NCI-H187 (cell line): Measurements from ENCODE around the gene LANCL2.
A peak's percentile ranks its signal among the peaks of the same experiment; 100 is the strongest.
"Not testable (repeated sequence)": the region's sequence is repeated elsewhere in the genome, so short reads cannot be mapped to it uniquely, and the experiment has no call there.

ENCODE experiments used
- DNase-seq, 2 experiments: peaks; one replicate each; lab custom pipeline; 2025; lab: John Stamatoyannopoulos, UW

Gene LANCL2

GRCh38 chr7:55361560-55361959, 3.6 kb upstream of the LANCL2 start:
- no peak for DNase-seq

DNA sequence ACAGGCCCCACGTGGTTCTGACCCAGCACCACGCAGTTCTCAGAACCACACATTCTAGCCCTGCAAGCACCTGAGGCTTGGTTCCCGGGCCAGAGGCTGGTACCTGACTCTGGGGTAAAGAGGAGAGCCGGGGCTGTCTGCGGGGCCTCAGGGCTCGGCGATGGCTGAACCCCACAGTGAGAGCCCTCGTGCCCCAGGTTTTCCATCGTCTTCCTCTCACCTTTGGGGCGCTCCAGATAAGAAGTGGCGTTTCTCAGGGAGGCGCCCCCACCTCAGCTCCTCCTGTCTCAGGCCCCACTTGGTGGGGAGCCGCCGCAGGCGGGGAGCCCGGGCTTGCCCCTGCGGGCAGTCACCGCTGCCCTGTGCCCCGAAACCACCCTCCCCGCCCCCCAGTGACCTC, 2.2 kb upstream of the LANCL2 start:
- DNase-seq: no peak

GRCh38 chr7:55363386-55364170, 1.6 kb upstream of the LANCL2 start:
- no peak for DNase-seq

- peak; percentile 82 to 90 for DNase-seq
Observed at GRCh38 chr7:55365675-55366460, 731 bp downstream of the LANCL2 start.

DNA sequence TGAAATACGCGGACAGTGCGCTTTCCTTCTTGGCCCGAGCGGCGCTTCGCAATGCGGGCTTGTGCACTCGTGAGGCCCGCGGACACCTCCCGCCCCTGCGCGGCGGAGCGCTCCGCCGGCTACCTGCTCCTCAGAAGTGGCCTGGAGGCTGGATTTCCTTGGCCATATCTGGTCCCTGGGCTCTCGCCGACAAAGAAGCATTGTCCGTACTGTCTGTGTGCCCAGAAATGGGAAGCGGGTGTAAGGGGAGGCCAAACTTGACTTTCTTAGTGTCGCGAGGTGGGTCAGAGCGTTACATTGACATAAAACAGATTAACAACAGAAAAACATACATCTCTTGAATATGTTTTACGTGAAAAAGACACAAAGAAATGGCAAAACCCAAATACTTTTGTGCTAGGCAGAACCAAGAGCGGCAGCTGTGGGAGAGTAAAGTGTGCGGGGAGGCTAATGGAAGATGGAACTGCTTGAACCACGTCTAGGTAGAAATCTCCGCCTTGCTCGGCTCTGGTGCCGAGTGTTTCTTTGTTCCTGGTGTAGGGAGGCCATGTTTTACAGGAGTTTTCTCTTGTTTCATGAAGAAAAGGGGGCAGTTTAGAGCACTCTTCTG, 1.4 kb downstream of the LANCL2 start:
- no peak for DNase-seq

DNA sequence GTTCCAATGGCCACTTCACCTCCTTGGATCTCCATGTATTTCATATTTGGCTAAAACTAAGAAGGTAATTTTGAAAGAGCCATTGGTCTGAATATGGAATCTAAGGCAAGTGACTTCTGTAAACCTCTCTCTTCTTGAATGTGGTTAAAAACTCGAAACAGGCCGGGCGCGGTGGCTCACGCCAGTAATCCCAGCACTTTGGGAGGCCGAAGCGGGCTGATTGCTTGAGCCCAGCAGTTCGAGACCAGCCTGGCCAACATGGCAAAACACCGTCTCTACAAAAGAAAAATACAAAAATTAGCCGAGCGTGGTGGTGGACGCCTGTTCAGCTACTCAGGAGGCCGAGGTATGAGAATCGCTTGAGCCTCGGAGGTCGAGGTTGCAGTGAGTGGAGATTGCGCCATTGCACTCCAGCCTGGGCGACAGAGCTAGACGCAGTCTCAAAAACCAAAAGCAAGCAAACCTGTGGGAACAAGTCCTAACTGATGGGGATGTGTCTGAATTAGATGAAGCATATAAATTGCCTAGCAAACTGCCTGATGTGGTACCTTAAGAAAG, 2.2 kb downstream of the LANCL2 start:
- no peak for DNase-seq

GRCh38 chr7:55369427-55370400, 4.6 kb downstream of the LANCL2 start:
- DNase-seq: peak in 1 of 2 experiments; percentile 8

DNA sequence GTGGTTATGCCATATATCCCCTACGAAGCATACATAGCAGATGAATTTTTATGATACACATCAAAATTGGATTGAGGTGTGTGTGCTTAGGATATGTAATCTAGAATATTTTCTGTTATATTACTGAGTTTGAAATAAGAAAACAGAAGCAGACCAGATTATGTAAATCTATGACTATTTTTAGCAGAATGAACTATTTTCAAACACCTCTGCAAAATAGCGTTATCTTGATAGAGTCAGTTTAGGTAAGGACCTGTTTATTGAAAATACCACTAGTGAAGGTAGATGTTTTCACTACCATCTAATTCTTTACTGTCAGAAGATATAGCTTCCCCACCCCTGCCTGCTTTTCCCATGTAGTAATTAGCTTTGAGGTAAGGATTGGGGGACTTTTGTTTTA, 9.1 kb downstream of the LANCL2 start:
- no peak for DNase-seq

- no peak for DNase-seq
Observed at GRCh38 chr7:55375237-55375636, 10.1 kb downstream of the LANCL2 start.

DNA sequence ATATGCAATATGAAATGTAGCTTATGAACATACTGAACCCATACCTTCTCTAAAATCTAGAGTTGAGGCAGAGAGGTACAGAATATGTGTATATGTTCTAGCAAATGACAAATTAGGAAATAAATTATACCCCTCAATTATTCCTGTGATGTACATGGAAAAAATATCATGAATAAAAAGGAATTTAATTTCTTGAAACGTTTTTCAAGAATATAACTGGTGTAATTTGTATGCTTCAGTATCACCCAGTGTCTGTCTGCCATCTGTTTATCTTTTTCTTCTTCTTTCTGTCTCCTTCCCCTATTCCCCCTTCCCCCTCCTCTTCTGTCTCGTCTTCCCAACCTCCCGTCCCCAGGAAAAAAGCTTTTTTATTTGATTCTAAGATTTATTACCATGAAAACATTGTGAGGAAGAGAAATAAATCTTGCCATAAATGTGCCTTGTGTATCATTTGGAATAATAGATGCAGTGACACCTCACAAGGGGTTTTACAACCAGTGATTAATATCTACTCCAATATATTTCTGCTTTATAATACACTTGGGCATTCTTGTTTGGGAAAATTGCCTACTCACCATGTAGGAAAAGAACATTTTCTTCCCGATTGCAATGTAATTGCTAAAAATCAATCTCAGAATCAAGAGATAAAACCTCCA, 12.2 kb downstream of the LANCL2 start:
- DNase-seq: no peak

GRCh38 chr7:55379285-55379684, 14.1 kb downstream of the LANCL2 start:
- DNase-seq: no peak

DNA sequence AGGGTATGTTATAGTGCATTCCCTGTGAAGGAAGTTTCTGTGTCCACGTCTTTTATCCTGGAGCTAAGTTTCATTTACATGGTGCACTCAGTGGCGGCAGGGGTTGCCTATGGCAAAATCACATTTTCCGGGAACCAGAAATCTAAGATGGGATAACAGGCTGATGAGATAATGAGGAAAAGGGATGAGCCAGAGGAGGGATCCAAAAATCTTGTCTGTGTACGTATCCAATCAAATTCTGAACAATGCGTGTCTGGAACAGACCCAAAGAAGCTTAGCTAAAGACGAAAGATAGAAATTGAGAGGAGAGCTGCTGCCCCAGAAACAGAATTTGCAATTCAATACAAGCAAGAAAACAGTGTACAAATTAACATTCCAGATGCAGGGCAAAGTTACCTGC, 16.1 kb downstream of the LANCL2 start:
- DNase-seq: no peak

- DNase-seq: no peak
Observed at GRCh38 chr7:55381696-55382095, 16.6 kb downstream of the LANCL2 start.

DNA sequence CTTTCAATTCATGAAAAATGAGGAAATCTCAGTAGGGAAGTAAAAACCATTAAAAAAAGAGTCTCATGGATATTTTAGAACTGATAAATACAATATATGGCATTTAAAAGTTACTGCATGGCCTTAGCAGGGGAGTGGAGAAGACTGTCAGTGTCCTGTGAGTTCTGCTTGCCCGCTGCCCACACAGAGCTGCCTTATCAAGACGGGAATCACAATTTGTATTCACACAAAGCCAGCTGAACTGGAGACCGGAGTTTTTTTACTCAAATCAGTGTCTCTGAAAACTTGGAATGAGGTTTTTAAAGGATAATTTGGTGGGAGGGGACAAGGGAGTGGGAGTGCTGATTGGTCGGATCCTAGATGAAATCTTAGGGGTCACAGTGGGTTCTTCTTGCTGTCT, 17.1 kb downstream of the LANCL2 start:
- DNase-seq: no peak

DNA sequence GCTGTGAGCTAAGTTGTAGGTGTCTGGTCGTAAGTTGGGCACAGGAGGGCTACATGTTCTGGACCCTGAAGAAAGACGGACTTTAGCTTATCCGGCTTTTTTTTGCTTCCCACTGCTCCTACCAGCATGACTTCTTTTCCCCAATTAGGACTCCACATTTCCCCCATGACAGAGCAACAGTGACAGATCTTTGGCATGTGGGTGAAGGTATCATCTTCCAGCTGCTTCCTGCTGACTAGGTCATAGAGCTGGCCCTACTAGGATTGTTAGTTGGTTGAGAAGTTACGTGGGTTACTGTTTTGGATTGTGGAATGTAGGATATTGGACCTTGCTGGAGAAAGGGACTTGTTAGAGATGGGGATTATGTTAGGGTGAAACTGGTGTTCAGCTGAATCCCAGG, 21.4 kb downstream of the LANCL2 start:
- DNase-seq: no peak

- no peak for DNase-seq
Observed at GRCh38 chr7:55387062-55387965, 22.2 kb downstream of the LANCL2 start.

- no peak for DNase-seq
Observed at GRCh38 chr7:55396233-55396785, 31.2 kb downstream of the LANCL2 start.

- DNase-seq: no peak
Observed at GRCh38 chr7:55397617-55398016, 32.5 kb downstream of the LANCL2 start.

DNA sequence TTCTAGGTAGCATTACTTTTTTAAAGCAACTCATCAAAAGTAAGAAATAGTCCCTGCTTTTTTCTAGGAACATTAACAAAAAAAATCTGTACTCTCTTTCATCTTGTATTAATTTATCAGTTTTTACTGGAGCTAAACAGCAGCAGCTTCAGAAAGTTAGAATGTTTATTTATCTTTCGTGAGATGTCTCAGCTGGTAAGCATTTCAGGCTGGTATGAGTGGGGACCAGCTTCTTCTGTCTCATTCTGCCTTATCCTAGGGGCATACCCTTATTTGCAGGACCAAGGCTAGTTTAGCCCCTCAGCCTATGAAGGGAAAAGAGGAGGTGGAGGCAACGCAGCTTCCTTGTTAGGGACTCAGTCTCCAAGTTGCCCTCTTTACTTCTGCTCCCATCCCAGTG, 35.1 kb downstream of the LANCL2 start:
- no peak for DNase-seq

DNA sequence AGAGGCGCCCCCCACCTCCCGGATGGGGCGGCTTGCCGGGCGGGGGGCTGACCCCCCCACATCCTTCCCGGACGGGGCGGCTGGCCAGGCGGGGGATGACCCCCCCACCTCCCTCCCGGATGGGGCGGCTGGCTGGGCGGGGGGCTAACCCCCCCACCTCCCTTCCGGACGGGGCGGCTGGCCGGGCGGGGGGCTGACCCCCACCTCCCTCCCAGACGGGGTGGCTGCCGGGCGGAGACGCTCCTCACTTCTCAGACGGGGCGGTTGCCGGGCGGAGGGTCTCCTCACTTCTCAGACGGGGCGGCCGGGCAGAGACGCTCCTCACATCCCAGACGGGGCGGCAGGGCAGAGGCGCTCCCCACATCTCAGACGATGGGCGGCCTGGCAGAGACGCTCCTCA, 37.4 kb downstream of the LANCL2 start:
- not testable (repeated sequence) for DNase-seq
